Keratinocyte (primary cell): ENCODE results near the gene HOXC9. TPM values are rescaled to one million over a fixed set of nuclear protein-coding genes. Genes with fewer than 3 reads are reported as not detected.

ENCODE experiments used
- DNase-seq: peaks from one replicate; pipeline ENCODE4 v3.0.0-alpha.2; 2011; ENCODE audit warnings: low read depth, missing footprints, low spot score
- FAIRE-seq: peaks from 2 replicates; lab custom pipeline; 2011; peaks lifted over from hg19 to GRCh38; lab: Jason Lieb, UNC
- H2AFZ ChIP-seq: 2 replicates; pipeline ENCODE4 v1.6.0; 2012; ENCODE audit warnings: low read length, control low read depth, inconsistent platforms; ENCODE audit not compliant: control insufficient read depth
- H3K27ac ChIP-seq: 2 replicates; pipeline ENCODE4 v1.5.1; 2011; ENCODE audit warnings: low read length; ENCODE audit not compliant: control insufficient read depth, insufficient read depth
- H3K27me3 ChIP-seq: 3 replicates; pipeline ENCODE4 v1.6.0; 2011; ENCODE audit warnings: low read length; ENCODE audit not compliant: control insufficient read depth, insufficient read depth; ENCODE audit errors: extremely low read depth
- H3K36me3 ChIP-seq, 2 experiments: 2 replicates in 1 of 2; 3 replicates in 1 of 2; pipeline ENCODE4 v1.5.1; 2011; ENCODE audit warnings: low read length in 2 of 2, mild to moderate bottlenecking in 1 of 2; ENCODE audit not compliant: control insufficient read depth in 2 of 2, insufficient read depth in 2 of 2; ENCODE audit errors: extremely low read depth in 1 of 2
- H3K4me1 ChIP-seq: 3 replicates; pipeline ENCODE4 v1.5.1; 2011; ENCODE audit warnings: low read length; ENCODE audit not compliant: control insufficient read depth, insufficient read depth; ENCODE audit errors: extremely low read depth
- H3K4me2 ChIP-seq: 3 replicates; pipeline ENCODE4 v1.6.0; 2011; ENCODE audit warnings: low read depth, low read length; ENCODE audit not compliant: control insufficient read depth, insufficient read depth; ENCODE audit errors: extremely low read depth
- H3K4me3 ChIP-seq, 3 experiments: fragments of 200-600 bp in 1 of 3; sonication (generic) in 1 of 3; 2 replicates in 2 of 3; 3 replicates in 1 of 3; pipeline ENCODE4 v1.5.1; 2011 to 2016; ENCODE audit warnings: low read length in 3 of 3, mild to moderate bottlenecking in 3 of 3, control low read depth in 2 of 3, inconsistent platforms in 1 of 3, low read depth in 1 of 3, mixed read lengths in 1 of 3, mixed run types in 1 of 3, moderate library complexity in 1 of 3; ENCODE audit not compliant: control insufficient read depth in 2 of 3, insufficient read depth in 2 of 3; ENCODE audit errors: extremely low read depth in 1 of 3
- H3K79me2 ChIP-seq: 2 replicates; pipeline ENCODE4 v1.6.0; 2012; ENCODE audit warnings: low read length; ENCODE audit not compliant: control insufficient read depth, insufficient read depth
- H3K9ac ChIP-seq: 3 replicates; pipeline ENCODE4 v1.6.0; 2011; ENCODE audit warnings: low read length; ENCODE audit not compliant: control insufficient read depth, insufficient read depth; ENCODE audit errors: extremely low read depth
- H3K9me1 ChIP-seq: 3 replicates; pipeline ENCODE4 v1.6.0; 2011; ENCODE audit warnings: low read length; ENCODE audit not compliant: control insufficient read depth, insufficient read depth; ENCODE audit errors: extremely low read depth
- H3K9me3 ChIP-seq: 2 replicates; pipeline ENCODE4 v1.5.1; 2012; ENCODE audit warnings: low read depth, low read length; ENCODE audit not compliant: control insufficient read depth
- H4K20me1 ChIP-seq: 3 replicates; pipeline ENCODE4 v1.6.0; 2011; ENCODE audit warnings: low read length; ENCODE audit not compliant: control insufficient read depth, insufficient read depth; ENCODE audit errors: extremely low read depth
- EZH2 ChIP-seq: IDR thresholded peaks from one replicate; pipeline ENCODE4 v1.6.1; 2012; ENCODE audit warnings: inconsistent platforms, mild to moderate bottlenecking, low read length, moderate library complexity
- dilution Hi-C: fragments of 300-500 bp; cut with MboI; formaldehyde crosslinking; loops from one replicate; pipeline ENCODE4 v1.7.0; 2020; ENCODE audit warnings: low sequenced_read_pairs; ENCODE audit not compliant: extremely low pct_ligation_motif_present
- polyA plus RNA-seq, 5 experiments: library from polyadenylated mRNA; depleted of rRNA in 3 of 5; stranded (reverse) in 3 of 5; stranded (forward) in 1 of 5; unstranded in 1 of 5; fragments of >200 nt; gene quantifications; 1 replicate in 1 of 5; 2 replicates in 3 of 5; 3 replicates in 1 of 5; pipeline versions ENCODE4 v1.2.1 to v1.2.3, GENCODE V29; 2011 to 2012; ENCODE audit warnings: missing spikeins in 2 of 5, low read depth in 1 of 5, low replicate concordance in 1 of 5
- TF ChIP-seq, protein P1 (sequence below), 3 experiments: IDR thresholded peaks in 1 of 3; conservative IDR thresholded peaks in 1 of 3; optimal IDR thresholded peaks in 1 of 3; 2 replicates in 2 of 3; 3 replicates in 1 of 3; pipeline versions ENCODE3 to v1.5.1; 2011; ENCODE audit warnings: low read length in 3 of 3, mild to moderate bottlenecking in 3 of 3, moderate library complexity in 2 of 3, control low read depth in 1 of 3, inconsistent platforms in 1 of 3; ENCODE audit not compliant: insufficient read depth in 2 of 3; ENCODE audit errors: extremely low read depth in 1 of 3

HOXC9 gene
- polyA plus RNA-seq, 1 donor (not counting 4 experiments of a cell fraction or from before 2014, with no cell fraction given) = 1.8 TPM

DNA sequence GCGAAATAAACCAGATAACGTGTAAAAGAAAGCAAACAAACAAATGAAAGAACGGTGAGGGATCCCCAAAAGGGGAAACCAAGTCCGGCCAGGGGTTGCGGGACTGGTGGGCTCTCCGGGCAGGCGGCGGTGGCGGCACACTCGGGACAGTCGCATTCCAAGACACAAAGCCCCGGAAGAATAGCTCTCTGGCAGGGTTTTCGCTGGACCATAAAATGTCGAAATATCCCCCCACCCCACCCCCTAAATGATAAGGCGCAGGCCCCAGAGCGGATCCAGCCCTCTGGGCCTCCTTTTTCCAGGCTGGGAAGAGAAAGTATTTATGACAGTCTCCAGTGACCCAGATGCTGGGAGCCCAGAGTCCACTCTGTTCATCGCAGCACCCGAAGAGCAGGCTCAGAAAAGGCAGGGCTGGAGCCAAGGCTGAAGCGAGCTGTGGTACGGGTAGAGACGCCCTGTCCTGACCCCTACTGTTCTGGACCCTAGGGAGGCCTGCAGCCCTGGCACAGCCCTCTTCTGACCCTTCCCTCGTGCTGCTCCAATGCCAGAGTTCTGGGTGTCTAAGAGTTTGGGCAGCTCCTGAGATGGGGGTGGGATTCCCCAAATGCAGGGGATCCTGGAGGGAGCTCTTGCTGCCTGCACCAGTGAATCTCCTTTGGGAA, 6.7 kb downstream of the HOXC9 start:
- Histone ChIP-seq H3K27me3 (no peaks in the 10 kb centered on the region), H3K79me2 (peaks cover 33% of the 10 kb centered on the region), H3K9ac (no peak overlapping the region), H2AFZ (no peak overlapping the region), H3K4me3 (no peak overlapping the region), H3K36me3 (peaks cover 2 to 6% of the 10 kb centered on the region in 2 experiments), H3K27ac (no peak overlapping the region), H3K4me2 (no peak overlapping the region), H3K9me3 (no peaks in the 10 kb centered on the region), H3K9me1 (no peaks in the 10 kb centered on the region), H4K20me1 (no peaks in the 10 kb centered on the region), H3K4me1 (peaks cover 16% of the 10 kb centered on the region)
- no peak for FAIRE-seq
- TF ChIP-seq, protein P1, sequence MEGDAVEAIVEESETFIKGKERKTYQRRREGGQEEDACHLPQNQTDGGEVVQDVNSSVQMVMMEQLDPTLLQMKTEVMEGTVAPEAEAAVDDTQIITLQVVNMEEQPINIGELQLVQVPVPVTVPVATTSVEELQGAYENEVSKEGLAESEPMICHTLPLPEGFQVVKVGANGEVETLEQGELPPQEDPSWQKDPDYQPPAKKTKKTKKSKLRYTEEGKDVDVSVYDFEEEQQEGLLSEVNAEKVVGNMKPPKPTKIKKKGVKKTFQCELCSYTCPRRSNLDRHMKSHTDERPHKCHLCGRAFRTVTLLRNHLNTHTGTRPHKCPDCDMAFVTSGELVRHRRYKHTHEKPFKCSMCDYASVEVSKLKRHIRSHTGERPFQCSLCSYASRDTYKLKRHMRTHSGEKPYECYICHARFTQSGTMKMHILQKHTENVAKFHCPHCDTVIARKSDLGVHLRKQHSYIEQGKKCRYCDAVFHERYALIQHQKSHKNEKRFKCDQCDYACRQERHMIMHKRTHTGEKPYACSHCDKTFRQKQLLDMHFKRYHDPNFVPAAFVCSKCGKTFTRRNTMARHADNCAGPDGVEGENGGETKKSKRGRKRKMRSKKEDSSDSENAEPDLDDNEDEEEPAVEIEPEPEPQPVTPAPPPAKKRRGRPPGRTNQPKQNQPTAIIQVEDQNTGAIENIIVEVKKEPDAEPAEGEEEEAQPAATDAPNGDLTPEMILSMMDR (optimal IDR thresholded peaks at IDR 0.05 in 1 of 3, IDR thresholded peaks at IDR 0.05 in 1 of 3, conservative IDR thresholded peaks at IDR 0.05 in 1 of 3; ENCODE audit: extremely low read depth in 1 of 3, insufficient read depth in 2 of 3, low read length in 3 of 3) = no peak
- no peak for TF ChIP-seq EZH2
- DNase-seq = no peak
- dilution Hi-C loops = no loop called here

DNA sequence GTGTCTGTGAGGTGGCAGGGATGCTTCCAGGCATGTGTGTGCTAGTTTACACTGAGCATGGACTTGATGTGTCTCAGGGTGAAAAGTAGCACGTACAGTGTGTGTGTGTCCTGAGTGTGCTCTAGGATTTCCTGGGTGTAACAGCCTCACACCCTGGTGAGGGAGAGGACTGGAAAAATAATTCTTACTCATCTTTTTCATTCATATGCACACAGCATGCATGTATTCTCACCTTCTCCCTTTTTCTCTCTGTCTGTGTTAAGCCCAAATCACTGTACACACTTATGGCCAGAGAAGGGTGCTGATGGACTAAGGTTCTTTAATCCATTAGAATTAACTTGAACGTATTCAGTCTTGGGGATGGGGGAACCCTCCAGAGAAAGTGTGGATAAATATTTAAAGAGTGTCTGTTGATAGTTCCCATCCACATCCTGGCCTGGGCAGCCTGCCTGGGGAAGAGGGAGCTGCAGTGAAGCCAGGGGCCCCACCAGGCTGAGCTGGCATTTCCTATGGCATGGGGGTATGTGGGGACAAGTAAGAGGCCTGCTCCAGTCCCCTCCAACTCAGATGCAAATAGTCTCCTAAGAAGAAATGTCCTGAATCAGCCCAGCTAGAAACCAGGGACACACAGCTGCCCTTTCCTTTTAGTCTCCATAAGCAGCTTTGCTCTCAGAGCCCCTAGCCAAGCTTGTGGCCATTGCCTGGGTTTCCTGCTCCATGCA, 7.7 kb downstream of the HOXC9 start:
- Histone ChIP-seq H3K4me3 (no peak overlapping the region), H3K4me1 (peaks cover 16% of the 10 kb centered on the region), H4K20me1 (no peaks in the 10 kb centered on the region), H3K9ac (peak overlapping the region; percentile 9), H3K9me3 (no peaks in the 10 kb centered on the region), H3K27me3 (no peaks in the 10 kb centered on the region), H3K4me2 (no peak overlapping the region), H2AFZ (no peak overlapping the region), H3K27ac (no peak overlapping the region), H3K9me1 (no peaks in the 10 kb centered on the region), H3K79me2 (peaks cover 32% of the 10 kb centered on the region), H3K36me3 (peaks cover 2% of the 10 kb centered on the region in 2 experiments)
- TF ChIP-seq EZH2 = no peak
- TF ChIP-seq, protein P1 (optimal IDR thresholded peaks at IDR 0.05 in 1 of 3, IDR thresholded peaks at IDR 0.05 in 1 of 3, conservative IDR thresholded peaks at IDR 0.05 in 1 of 3; ENCODE audit: extremely low read depth in 1 of 3, insufficient read depth in 2 of 3, low read length in 3 of 3) = no peak
- FAIRE-seq = no peak
- no peak for DNase-seq
- dilution Hi-C loops = no loop called here
